ENCODE measurements around the gene ASB10.

ASB10 gene

DNA sequence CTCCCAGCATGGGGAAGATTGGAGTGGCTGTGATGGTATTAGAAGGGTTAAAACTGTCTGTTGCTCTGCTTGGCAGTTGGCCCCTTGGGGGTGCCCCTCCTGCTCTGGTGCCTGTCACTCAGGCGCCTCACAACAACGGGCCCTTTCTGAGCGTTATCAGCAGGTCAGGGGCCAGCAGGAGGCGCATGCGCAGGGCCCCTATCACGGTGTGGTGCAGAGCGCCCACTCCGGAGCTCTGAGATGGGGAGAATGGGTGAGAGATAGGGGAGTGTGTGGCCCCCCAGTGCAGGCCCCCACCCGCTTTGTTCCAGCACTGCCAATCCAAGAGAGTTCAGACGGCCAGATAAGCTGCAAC lies 44.4 kb downstream of the ASB10 start:
- TF ChIP-seq, protein P1, sequence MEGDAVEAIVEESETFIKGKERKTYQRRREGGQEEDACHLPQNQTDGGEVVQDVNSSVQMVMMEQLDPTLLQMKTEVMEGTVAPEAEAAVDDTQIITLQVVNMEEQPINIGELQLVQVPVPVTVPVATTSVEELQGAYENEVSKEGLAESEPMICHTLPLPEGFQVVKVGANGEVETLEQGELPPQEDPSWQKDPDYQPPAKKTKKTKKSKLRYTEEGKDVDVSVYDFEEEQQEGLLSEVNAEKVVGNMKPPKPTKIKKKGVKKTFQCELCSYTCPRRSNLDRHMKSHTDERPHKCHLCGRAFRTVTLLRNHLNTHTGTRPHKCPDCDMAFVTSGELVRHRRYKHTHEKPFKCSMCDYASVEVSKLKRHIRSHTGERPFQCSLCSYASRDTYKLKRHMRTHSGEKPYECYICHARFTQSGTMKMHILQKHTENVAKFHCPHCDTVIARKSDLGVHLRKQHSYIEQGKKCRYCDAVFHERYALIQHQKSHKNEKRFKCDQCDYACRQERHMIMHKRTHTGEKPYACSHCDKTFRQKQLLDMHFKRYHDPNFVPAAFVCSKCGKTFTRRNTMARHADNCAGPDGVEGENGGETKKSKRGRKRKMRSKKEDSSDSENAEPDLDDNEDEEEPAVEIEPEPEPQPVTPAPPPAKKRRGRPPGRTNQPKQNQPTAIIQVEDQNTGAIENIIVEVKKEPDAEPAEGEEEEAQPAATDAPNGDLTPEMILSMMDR (IDR thresholded peaks at IDR 0.05; ENCODE audit: extremely low read depth, missing control alignments), result no peak
- DNase-seq (ENCODE audit: low spot score), result no peak

DNA sequence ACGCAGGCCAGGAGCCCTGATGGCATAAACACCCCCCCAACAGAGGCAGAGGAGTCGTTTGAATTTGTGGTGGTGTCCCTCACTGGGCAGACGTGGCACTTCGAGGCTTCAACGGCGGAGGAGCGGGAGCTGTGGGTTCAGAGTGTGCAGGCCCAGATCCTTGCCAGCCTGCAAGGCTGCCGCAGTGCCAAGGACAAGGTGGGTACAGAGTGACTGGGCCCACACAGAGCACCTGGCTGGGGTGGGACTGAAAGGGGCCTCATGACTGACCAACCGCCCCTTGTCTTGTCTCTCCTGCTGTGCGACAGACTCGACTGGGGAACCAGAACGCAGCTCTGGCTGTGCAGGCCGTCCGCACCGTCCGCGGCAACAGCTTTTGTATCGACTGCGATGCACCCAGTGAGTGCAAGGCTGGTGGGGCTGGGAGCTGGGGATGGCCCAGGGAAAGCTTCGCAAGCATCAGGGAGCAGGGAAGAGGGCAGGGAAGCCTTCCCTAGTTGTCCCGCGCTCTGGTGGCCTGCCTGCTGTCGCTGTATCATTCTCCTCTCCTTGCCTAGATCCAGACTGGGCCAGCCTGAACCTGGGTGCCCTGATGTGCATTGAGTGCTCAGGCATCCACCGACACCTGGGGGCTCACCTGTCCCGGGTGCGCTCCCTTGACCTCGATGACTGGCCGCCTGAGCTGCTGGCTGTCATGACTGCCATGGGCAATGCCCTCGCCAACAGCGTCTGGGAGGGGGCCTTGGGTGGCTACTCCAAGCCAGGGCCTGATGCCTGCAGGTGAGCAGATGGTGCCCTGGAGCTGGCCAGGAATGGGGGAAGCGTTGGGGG lies 45.0 kb downstream of the ASB10 start:
- TF ChIP-seq, protein P1 (IDR thresholded peaks at IDR 0.05; ENCODE audit: extremely low read depth, missing control alignments), result no peak
- no peak for DNase-seq (ENCODE audit: low spot score)

DNA sequence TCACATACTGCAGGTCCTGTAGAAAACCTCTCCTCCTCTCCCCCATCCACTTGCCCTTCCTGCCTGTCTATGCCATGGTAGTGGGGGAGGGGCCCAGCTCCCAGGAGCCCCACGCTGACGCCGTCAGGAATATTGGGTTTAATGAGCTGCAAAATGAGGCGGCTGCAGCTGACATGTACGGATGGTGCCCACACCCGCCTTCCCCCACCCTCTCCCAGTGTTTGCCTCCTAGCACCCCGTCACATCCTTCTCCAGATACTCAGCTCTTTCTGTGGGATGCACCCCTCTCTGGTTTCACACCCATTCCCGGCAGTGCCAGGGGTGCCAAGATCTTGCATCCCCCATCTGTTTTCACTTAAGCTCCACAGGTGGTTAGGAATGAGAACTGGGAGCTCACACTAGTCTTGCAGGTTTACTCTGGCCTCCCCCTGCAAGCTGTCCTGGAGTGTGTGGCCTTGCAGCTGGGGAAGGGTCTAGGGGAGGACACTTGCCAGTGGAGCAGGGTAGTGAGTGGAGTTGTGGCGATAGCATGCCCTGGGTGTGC lies 45.7 kb downstream of the ASB10 start:
- no peak for DNase-seq (ENCODE audit: low spot score)
- TF ChIP-seq, protein P1 (IDR thresholded peaks at IDR 0.05; ENCODE audit: extremely low read depth, missing control alignments), result no peak

DNA sequence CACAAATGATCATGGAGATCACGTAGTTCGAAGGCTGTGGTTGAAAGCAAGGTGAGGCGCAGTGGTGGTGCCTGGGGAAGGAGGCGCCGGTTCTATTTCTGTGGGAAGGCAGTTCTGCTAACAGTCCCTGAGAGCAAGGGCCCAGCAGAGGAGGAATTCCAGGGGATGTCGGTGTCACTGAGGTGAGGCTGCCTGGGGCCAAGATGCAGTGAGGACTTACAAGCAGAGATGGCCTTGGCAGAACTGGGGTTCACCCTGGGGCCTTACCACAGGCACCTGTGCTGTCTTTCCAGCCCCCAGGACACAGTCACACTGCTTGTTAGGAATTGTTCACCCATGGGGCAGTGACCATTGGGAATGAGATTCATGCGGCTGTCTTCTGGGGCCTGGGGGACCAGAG lies 46.2 kb downstream of the ASB10 start:
- TF ChIP-seq, protein P1 (IDR thresholded peaks at IDR 0.05; ENCODE audit: extremely low read depth, missing control alignments), result no peak
- DNase-seq (ENCODE audit: low spot score), result no peak

DNA sequence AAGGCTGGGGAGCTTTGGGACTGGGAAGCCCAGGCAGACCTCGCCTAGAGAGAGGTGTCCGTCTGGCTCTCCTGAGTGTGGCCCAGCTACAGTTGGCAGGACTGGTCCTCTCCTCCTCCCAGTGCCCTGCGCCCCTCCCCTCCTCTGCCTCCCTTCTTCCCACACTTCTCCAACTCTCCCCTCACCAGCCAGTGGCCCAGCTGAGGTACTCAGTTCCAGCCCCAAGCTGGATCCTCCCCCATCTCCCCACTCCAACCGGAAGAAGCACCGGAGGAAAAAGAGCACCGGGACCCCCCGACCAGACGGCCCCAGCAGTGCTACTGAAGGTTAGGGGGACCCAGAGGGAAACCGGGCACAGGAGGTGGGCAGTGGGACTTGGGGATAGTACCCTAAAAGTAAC lies 47.3 kb downstream of the ASB10 start:
- no peak for DNase-seq (ENCODE audit: low spot score)
- TF ChIP-seq, protein P1 (IDR thresholded peaks at IDR 0.05; ENCODE audit: extremely low read depth, missing control alignments), result no peak

DNA sequence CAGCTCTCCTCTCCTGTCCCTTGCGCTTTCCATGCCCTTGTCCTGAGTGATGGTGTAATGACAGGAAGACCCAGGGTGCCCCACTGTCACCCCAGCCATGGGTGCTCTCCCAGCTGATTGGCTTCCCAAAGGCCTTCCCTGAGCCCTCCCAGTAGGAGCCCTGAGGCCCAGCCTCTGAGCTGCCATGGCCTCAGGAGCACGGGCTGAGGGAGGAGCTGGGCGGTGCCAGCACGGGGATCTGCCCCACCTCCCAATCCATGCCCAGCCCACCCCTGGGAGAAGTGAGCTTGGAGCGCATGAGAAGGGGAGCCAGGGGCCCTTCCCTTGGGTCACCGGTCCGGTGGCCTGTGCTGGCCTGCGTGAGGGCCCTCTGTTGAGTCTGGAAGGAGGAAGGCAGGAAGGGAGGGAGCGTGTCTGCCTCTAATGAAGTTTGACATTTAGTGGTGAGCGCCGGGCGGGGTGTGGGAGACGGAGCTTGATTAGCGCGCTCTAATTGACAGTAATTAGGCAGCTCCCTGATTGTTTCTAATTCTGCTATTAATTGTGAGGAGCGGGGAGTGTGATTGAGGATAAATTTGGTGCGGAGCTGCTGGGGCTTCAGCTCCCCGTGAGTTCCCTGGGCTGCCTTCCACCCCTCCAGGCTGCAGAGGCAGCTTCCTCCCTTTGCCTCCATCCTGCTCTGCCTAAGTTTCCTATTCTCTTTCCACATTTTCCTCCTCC lies 47.8 kb downstream of the ASB10 start:
- TF ChIP-seq, protein P1 (IDR thresholded peaks at IDR 0.05; ENCODE audit: extremely low read depth, missing control alignments), result no peak
- peak; percentile 21 for DNase-seq (ENCODE audit: low spot score)

All from GM20000 (cell line).